NCI-H345 treated with DMSO at 0.1 percent for 48 hours (cell line): ENCODE measurements around the gene KCNJ12.
"Not testable (repeated sequence)": the region's sequence is repeated elsewhere in the genome, so short reads cannot be mapped to it uniquely, and the experiment has no call there.

Experiments used
- DNase-seq: peaks from one replicate; lab custom pipeline; 2025; ENCODE audit not compliant: unreplicated experiment; lab: John Stamatoyannopoulos, UW

KCNJ12 gene

DNA sequence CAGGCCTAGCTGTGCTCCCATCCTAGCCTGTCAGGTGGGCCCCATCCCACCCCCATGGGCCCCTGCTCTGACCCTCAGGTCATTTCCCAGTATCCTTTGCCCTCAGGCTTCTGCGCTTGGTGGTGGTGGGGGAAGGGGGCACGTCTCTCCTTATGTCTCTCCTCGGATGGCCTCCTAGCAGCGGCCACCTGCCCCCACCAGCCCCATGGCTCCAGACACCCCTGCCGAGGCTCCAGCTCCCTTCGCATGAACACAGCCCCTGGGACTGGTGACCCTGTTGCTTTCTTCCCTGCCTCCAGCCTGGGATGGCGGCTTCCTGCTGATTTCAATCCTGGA, 27.3 kb upstream of the KCNJ12 start:
- not testable (repeated sequence) for DNase-seq

DNA sequence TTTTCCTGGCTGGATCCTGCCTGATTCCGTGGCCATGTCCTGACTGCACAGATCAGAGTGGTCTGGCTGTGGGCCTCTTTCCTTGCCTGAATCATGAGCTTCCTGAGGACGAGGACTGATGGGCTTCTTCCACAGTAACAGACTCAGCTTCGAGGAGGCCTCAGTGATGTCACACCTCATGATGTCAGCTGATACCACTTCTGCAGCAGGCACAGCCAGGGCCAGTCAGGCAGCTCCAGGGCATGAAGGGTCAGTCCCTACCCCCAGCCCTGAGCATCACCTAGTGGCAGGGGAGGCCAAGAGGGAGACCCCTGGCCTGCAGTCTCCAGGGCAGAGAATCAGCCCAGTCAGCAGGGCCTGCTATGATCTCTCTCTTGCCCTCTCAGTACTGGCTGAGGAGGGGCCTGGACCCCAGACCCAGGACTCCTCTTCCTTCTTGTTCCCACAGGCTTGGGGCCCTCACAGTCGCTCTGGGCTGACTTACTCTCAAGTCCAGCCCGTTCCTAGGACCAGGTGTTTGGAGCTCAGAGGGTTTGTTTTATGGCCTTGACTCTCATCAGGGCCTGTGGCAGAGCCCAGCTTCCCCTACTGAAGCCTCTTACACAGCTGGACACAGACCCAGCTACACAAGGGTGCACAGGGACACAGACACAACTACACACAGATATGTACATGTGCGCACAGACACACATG, 26.7 kb upstream of the KCNJ12 start:
- not testable (repeated sequence) for DNase-seq

DNA sequence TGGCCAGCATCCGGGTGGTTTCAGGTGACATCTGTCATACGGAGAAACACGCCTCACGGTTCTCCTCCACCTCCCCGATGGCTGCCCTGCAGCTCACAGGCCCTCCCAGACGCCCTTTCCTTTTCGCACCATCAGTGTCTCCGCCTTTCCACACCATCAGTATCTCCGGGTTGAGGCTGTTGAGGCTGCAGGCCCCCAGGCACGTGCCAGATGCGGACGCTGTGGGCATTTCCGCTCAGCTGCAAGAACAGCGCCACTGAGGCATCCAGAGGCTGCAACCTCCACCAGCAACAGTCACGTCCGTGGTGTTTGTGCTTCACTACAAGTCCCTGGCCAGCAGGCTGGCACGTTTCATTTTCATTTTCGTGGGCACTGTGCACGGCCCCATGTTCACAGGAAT, 25.7 kb upstream of the KCNJ12 start:
- DNase-seq = not testable (repeated sequence)

DNA sequence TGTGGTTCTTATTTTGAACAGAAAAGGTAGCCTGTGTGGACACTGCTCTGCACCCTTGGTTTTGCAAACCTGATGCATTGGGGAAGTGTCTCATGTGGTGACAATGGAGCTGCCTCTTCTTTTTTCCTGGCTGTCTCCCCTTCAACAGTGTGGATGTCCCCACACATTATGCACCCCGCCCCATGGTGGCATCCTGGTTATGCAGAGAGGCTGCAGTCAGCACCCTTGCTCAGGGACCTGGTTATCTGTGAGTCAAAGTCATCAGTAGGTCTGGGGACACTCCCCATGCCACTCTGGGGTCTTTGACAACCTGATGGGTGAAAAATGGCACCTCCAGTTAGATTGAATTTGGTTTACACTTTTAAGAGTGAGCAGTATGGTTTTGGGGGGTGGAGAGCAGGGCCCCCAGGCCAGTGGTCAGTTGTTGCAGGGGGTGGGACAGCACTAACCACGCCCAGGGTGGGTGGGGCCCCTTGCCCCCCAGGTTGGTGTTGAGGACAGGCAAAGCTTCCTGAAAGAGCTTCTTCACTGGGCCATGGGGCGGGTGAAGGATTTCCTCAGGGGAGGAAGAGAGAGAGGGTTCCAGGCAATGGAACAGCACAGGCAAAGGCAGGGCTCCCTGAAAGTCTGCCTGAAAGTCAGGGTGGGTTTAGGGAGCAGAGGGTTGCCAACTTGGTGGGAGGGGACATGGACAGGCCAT, 24.6 kb upstream of the KCNJ12 start:
- no peak for DNase-seq

DNA sequence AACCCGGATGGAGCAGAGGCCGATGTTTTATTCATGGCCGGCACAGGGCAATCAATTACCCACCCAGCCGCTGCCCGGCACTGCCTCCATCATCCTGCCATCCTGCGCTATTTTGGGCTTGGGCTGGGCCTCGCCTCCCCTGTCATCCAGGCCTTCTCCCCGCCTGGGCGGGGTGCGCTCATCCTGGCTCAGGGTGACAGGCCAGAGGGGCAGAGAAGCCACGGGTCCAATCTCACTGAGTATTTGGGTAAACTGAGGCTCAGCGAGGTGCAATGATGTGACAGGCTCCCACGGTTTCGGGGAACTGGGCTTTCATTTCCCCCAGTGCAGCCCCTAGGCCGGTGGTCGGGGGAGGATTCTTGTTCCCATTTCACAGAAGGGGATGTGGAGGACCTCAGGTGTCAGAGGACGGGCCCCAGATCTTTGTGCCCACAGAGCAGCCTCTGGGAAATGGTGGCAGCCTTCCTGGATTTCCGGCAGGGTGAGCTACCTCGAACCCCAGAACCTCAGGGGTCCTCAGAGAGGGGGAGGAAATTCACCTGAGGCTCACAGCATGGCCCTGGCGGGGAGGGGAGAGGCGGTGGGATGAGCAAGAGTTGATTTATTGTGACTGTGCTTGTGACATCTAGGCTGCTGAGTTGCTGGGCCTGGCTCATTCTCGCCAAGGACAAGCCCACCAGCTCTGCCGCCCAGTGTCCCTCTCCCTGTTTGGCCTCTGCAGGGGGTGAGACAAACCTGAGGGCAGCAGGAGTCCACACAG, 23.8 kb upstream of the KCNJ12 start:
- no peak for DNase-seq

DNA sequence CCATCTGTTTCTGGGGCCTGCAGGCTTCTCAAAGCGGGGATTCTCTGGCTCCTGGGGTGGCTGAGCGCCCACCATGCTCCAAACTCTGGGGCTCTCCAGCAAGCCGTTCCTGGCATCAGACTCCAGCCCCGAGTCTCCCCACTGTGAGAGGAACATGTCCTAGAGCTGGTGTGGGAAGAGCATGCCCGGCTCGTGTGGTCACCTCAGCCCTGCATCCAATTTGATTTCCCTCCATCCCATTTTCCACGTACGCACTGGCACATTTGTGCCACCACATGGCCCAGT, 23.2 kb upstream of the KCNJ12 start:
- DNase-seq = no peak

DNA sequence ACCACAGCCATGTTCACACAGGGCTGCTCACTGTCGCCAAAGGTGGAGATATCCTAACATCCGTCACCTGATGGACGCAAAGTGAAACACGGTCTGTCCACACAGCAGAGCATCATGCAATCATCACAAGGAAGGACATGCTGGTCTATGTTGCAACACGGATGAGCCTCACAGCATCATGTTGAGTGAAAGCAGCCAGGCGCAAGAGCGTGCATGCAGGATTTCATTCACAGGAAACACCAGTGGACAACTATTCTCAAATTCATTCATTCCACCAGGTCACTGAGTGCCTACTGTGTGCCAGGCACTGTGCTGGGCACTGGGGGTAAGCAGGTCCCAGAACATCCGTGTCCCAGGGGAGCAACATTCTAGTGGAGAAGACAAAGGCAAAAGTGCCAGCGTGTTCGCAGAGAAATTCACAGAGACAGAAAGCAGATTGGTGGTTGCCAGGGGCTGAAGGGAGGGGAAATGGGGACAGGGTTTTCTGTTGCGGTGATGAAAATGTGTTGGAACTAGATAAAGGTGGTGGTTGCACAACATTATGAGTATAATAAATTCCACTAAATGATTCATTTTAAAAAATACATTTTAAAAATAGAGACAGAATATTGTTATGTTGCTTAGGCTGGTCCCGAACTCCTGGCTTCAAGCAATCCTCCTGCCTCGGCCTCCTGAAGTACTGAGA, 22.7 kb upstream of the KCNJ12 start:
- no peak for DNase-seq

DNA sequence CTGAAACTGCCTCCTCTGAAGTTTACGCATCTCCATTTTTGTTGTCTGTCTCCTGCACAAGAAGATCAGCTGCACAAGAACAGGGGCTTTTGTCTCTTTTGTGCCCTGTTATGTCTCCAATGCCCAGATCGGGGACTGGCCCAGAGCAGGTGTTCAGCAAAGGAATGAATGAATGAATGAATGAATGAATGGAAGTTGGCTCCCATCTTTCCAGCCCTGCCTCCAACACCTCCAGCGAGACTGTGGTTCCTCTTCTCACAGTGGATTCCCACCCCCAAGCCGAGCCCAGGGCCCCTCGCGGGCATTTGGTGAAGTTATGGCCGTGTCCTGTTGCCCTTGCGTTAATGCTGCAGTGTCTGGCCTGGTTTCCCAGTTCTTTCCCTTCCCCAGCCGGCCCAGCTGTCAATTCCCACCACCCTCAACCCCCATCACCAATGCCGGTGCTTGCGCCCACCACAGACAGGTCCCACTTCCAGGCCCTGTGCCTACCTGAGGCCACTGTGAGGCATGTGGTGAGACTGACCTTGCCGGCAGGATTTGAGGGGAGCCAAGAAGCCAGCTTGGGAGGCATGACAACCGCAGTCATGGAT, 21.3 kb upstream of the KCNJ12 start:
- no peak for DNase-seq

DNA sequence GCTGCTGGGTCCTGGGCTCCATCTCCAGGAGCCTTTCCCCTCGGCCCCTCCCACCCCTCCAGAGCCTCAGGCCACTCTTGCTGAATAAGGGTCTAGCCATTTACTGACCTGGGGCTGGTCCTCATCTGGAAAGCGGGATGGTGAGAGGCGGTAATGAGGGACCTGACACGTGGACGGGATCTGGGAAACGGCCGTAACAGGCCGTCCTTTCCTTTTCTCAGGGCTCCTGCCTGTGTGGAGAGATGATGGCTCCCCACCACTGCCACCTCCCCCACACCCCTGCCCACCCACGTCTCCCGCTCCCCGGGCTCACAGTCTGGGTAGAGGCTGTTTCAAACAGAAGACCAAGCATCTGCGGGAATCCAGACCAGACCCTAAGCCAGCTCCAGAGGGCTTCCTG, 20.6 kb upstream of the KCNJ12 start:
- DNase-seq = no peak

DNA sequence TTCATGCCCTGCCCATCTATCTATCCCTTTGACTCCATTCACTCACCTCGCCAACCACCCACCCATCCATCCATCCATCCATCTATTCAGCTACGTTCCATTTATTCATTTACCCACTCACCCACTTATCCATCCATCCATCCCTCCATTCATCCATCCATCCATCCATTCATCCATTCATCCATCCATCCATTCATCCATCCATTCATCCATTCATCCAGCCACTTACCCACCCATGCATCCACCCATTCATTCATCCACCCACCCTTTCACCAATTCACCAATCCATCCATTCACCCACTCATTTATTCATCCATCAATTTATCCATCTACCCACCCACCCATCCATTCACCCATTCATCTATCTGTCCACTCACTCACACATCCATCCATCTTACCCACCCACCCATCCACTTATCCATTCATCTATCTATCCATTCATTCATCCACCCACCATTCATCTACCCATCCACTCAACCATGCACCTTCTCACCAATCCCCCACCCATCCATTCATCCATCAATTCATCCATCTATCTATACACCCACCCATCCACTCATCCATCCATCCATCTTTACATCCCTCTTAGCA, 19.5 kb upstream of the KCNJ12 start:
- DNase-seq = no peak

DNA sequence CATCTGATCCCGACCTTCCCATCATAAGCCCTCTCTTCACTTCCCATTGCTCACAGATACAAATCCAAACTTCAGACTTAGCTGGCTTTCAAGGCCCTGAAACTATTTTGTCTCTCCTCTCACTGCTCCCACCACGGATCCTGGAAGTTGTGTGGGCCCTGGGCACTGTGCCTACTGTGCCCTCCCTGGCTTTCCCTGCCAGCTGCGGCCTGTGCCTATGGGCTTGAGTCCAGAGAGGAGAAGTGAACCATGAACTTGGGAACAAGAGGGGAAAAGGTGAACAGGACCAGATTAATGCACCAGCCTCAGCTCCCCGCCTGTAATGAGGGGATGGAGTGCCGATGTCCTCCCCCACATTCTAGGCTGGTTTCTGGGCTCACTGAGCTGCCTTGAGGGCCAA, 18.9 kb upstream of the KCNJ12 start:
- no peak for DNase-seq

DNA sequence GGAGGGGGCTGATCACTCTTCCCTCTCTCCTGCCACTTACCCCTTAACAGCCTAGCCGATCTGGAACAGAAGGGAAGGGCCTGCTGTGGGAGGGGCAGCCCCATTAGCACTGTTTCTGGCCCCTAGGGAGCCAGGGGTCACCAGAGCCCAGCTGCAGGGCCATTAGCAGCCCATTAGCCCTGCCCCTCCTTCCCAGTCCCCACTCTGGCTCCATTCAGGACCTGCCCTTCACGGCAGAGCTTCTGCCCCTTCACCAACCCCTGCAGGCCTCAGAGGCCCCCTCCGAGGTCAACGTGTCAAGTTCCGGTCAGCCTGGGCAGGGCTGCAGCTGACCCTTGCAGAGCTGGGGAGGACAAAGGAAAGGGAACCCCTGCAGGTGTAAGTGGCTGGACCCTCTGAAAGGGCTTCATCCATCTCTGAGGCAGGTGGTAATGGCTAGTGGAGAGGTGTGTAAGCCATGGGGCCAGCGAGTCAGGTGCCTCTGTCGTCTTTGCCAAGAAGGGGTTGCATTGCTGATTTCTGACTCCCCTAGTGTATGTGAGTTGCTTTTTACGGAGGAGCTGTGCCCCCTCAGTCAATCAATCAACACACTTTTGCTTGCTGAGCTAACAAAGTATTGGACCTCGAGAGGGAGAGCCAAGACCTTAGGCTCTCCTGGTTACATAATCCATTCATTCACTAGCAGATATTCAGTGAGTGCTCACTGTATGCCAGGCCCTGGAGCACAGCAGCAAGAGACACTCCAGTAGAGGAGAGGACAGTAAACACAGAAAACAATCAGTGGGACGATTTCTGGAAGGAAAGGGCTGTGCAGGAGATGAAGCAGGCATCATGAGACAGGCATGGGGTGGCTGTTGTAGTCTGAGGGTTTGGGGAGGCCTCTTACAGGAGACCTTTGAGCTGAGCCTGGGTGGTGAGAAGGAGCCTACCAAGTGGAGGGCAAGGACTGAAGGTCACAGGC, 18.2 kb upstream of the KCNJ12 start:
- no peak for DNase-seq

DNA sequence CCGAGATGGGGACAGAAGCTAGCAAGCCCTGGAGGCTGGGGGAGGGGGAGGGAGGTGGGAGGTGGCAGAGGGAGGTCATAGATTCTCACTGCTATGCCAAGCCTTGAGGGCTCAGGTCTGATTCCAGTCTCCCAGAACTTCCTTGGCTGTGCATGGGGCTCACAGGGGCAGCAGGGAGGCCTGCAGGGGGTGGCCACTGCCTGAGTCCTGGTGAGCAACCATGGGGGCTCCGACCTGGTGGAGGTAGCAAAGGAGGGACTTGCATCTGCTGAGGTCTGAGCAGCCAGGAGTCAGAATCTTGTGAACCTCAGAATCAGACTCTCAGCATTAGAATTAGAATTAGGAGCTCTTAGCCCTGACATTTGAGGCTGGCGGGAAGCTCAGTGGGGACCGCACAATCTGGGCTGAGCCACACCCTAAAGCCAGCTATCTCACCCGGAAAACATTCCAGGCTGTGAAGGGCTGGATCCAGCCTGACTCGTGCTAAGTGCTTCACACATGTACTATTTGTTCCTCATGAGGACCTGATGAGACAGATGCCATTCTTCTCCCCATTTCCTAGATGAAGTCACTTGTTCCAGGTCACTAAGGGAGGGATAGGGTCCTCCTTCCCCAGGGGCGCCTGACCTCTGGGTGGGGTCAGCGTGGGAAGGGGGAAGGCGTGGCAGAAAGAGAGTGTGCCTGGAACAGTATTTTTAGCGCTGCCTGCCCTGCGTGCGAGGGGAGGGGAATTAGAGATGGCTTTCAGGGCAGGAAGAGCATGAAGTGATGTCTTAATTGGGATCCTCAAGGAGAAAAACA, 17.3 kb upstream of the KCNJ12 start:
- no peak for DNase-seq

DNA sequence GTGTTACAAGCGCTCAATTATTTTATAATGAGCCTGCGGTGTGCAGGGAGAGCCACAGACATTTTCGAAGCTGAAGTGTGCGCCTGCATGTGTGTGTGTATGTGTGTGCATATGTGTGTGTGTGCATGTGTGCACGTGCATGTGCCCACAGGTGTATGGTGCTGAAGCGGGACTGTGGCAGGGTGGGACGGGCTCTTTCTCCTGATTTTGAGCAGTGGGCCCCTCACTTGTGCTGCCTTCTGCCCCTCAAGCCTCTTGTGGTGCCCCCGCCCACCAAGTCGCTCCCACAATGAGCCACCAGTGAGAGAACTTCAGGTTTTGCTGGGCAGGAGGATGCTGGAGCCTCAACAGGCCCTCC, 16.7 kb upstream of the KCNJ12 start:
- no peak for DNase-seq

DNA sequence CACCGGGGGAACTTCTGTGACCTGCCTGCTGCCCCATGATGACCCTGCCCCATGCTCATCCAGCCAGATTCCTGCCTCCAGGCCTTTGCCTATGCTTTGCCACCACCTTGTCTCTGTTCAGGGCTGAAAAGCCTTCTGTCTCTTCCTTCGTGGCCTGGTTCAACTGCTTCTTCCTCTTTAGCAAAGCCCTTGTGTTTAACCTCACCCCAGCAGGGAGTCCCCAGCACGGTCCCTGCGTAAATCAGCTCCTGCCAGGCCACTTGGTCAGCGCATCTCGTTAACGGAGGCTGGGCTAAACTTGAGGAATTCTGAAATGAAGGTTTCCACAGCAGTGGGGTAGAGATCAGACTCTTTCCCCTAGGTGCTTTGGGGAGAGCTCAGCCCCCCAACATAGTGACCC, 16.1 kb upstream of the KCNJ12 start:
- no peak for DNase-seq

DNA sequence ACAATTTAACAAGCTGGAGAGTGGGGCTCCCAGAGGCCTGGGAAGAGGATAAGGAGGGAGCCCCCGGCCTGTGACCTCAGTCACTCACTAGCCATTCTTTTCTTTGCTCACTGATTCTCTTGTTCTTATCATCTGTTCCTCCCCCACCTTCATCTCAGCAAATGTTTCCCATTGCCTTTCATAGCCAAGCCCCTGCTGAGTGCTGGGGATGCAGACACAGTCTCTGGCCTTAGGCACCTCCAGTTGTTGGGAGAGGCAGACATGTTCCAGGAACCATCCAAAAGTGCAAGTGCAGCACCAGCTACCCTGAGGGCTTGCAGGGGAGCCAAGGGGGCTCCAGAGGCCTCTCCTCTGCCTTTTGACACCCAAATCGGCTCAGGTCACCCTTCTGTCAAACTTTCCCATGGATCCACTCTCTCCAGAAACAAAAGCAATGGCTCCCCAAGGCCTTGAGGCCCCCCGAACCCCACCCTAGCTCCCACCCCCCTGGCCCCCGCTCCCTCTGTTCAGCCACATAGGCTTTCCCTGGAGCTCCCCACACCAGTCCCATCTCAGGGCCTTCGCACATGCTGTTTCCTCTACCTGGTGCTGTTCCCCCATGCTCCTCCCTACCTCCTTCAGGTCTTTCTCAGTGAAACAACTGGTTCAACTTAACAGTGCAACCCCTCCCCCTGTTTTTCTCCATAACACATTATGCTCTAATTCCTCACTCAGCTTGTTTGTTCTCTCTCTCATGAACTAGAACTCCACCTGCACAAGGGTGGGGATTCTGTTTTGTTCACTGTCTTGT, 14.9 kb upstream of the KCNJ12 start:
- peak; percentile 14 for DNase-seq

DNA sequence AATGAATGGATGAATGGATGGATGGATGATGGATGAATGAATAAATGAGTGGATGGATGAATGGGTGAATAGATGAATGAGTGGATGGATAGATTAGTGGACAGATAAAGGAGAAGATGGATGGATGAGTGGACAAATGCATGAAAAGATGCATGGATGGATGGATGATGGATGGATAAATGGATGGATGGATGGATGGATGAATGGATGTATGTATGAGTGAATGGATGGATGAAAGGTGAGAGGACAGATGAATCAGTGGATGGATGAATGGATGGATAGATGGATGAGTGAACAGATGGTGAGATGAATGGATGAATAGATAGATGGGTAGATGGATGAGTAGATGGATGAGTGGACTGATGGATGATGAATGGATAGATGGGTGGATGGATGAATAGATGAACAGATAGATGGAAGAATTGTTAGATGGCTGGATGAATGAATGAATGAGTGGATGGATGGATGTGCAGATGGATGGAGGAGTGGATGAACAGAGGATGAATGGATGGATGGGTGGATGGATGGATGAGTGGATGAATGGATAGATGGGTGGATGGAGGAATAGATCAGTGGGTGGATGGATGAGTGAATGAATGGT, 13.7 kb upstream of the KCNJ12 start:
- DNase-seq = no peak
